ENCODE measurements around the gene GYS1. TPM values are rescaled to one million over a fixed set of nuclear protein-coding genes. Genes with fewer than 3 reads are reported as not detected.

The GYS1 gene
- total RNA-seq, 6 experiments from 2014 or later, result 4.7 to 12.5 (median 8.9) TPM

DNA sequence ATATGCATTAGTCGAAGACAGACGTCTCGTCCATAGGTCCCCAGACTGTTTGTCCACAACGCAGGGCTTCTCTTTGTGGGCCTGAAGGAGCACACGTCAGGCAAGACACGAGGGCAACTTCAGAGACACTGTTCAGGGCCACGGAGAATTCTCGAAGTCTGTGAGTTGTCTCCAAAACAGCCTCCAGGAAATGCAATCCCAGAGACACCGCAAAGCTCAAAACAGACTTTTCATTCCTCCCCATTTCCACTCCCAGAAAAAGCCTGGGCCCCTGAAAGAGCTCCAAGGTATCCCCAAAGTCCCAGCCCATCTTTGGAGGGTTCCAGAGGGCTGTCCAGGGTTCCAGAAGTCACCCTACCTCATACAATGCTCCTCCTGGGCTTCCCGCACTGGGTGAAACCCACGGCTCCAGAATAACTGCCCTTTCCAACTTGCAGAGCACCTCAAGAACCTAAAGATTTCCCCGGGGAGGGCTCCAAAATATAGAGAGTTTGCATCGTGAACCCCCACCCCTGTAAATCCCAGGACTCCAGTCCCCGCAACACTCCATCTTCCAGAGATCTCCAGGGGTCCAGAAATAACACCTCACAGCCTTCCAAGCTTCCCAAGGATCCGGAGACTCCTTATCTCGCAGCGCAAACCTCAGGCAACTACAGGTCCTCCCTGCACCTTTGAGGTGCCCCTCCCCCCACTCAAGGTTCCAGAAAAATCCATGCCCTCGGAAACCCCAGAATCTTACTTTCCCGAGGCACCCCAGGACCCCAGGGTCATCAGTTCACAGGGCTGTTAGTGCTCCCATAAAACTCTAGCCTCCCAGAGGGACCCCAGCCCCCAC, 28.7 kb downstream of the GYS1 start:
- H3K4me3 ChIP-seq, result peak overlapping the region; percentile 32 to 97 (median 87)
- TF ChIP-seq POLR2A (IDR thresholded peaks at IDR 0.05) (no peak), CTCF (IDR thresholded peaks at IDR 0.05) (no peak)
- H3K9me3 ChIP-seq, result no peaks in the 10 kb centered on the region
- 3% methylated on average over 17 of the region's 19 CpGs for WGBS (ENCODE audit: insufficient coverage, low coverage, low lambda C conversion rate, missing lambda C conversion rate)
- H3K36me3 ChIP-seq, result peaks cover 0 to 18% (median 1%) of the 10 kb centered on the region in 4 donors
- ATAC-seq (peak in 2 of 4 donors; percentile 2 to 4), DNase-seq (peak in 2 of 3 donors; percentile 72 to 80)
- H3K27ac ChIP-seq, result peak overlapping the region; percentile 97 to 99 (median 98)
- no peaks in the 10 kb centered on the region for H3K27me3 ChIP-seq
- H3K4me1 ChIP-seq, result peaks cover 0 to 26% (median 0%) of the 10 kb centered on the region in 4 donors
- intact Hi-C loops (cut with DNase I), result loop anchor here in 1 of 2 donors (10.0 kb wide), 1 partner anchor 60 kb away; the partner anchor contains the start of gene NUCB1

DNA sequence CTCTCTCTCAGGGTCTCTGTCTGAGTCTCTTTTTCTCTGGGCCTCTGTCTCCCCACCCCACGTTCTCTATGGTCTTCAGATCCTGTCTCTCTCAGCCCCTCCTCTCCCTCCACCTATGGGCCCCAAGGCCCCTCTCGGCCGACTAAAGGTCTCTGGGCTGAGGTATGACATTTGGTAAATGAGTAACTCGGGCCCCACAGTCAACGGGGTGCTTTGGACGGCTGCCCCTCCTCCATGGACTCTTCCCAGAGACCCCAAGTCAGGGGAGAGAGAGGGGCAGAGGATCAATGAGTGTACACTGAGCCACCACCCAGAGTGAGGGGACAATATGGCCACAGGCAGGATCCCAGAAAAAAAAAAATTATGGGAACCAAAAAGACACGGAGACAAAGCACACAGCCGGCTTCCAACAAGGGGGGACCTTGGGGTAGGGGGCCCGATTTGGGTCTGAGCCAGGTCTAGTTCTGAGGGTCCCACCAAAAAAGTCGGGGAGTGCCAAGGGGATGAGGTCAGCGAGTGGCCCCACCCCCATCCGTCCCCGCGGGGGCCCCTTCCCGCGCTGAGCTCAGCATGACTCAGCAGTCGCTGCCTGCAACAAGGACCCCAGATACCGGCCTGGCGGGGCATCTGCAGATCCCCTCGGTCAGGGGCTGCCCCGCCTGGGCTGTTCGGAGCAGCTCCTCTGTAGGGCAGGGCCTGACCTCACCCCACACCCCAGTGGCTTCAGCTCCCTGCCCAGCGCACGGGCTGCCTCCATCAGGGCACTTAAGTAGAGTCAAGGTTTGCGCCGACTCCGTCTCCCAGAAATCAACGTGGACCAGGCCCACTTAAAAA, 29.5 kb downstream of the GYS1 start:
- WGBS (ENCODE audit: insufficient coverage, low coverage, low lambda C conversion rate, missing lambda C conversion rate), result 9% methylated on average over 15 of the region's 28 CpGs
- H3K4me1 ChIP-seq, result peaks cover 0 to 20% (median 0%) of the 10 kb centered on the region in 4 donors
- H3K4me3 ChIP-seq, result peak overlapping the region; percentile 32 to 97 (median 87)
- DNase-seq, result peak; percentile 89 to 93 (median 92)
- H3K27ac ChIP-seq, result peak overlapping the region; percentile 97 to 99 (median 98)
- peaks cover 0 to 18% (median 1%) of the 10 kb centered on the region in 4 donors for H3K36me3 ChIP-seq
- TF ChIP-seq POLR2A (IDR thresholded peaks at IDR 0.05) (peak; percentile 70), CTCF (IDR thresholded peaks at IDR 0.05) (no peak)
- ATAC-seq, result peak; percentile 26 to 54 (median 42)
- no peaks in the 10 kb centered on the region for H3K27me3 ChIP-seq
- no peaks in the 10 kb centered on the region for H3K9me3 ChIP-seq
- intact Hi-C loops (cut with DNase I), result loop anchor here in 1 of 2 donors (10.0 kb wide), 1 partner anchor 59 kb away; the partner anchor contains the start of gene NUCB1

- peaks cover 0 to 19% (median 0%) of the 10 kb centered on the region in 4 donors for H3K4me1 ChIP-seq
- peaks cover 0 to 18% (median 1%) of the 10 kb centered on the region in 4 donors for H3K36me3 ChIP-seq
- no peak for TF ChIP-seq POLR2A (IDR thresholded peaks at IDR 0.05)
- TF ChIP-seq CTCF (IDR thresholded peaks at IDR 0.05), result no peak
- intact Hi-C loops (cut with DNase I), result loop anchor here in 1 of 2 donors (10.0 kb wide), 1 partner anchor 58 kb away; the partner anchor contains the start of gene NUCB1
- H3K9me3 ChIP-seq, result no peaks in the 10 kb centered on the region
- 11% methylated on average over 6 of the region's 7 CpGs for WGBS (ENCODE audit: insufficient coverage, low coverage, low lambda C conversion rate, missing lambda C conversion rate)
- no peaks in the 10 kb centered on the region for H3K27me3 ChIP-seq
- no peak for ATAC-seq
- peak overlapping the region; percentile 97 to 99 (median 98) for H3K27ac ChIP-seq
- peak overlapping the region in 2 of 3 donors; percentile 44 to 87 for H3K4me3 ChIP-seq
- DNase-seq, result no peak
These were observed 30.3 kb downstream of the GYS1 start for GRCh38 chr19:48962849-48963165.
